Endothelial cell of umbilical vein (primary cell): ENCODE measurements around the gene CELA3A. TPM values are rescaled to one million over a fixed set of nuclear protein-coding genes. Genes with fewer than 3 reads are reported as not detected.

Experiments used
- BruUV-seq: library from RNA; stranded (reverse); fragments of 400-500 nt; replicated peaks from 2 replicates; lab custom pipeline; 2021; lab: Mats Ljungman, UMichigan
- CTCF ChIA-PET: fragments of 300-600, 350-600 bp; sonication (Branson Sonifier 250); formaldehyde crosslinking; loops from one replicate; lab custom pipeline; 2021; ENCODE audit warnings: antibody characterized with exemption, inconsistent platforms; lab: Charles Lee
- POLR2A ChIA-PET: fragments of 300-600, 350-600 bp; sonication (Branson Sonifier 250); formaldehyde crosslinking; loops from one replicate; lab custom pipeline; 2021; ENCODE audit warnings: antibody characterized with exemption, inconsistent platforms; lab: Charles Lee
- DNase-seq: peaks from one replicate; pipeline ENCODE4 v3.0.0-alpha.2; 2011; ENCODE audit warnings: low read depth, low spot score
- FAIRE-seq: peaks from 2 replicates; lab custom pipeline; 2011; peaks lifted over from hg19 to GRCh38; lab: Jason Lieb, UNC
- H2AFZ ChIP-seq: 2 replicates; pipeline ENCODE4 v1.6.0; 2012; ENCODE audit warnings: low read depth, low read length, control low read depth, inconsistent platforms
- H3K27ac ChIP-seq: 2 replicates; pipeline ENCODE4 v1.5.1; 2011; ENCODE audit warnings: low read depth, mild to moderate bottlenecking, control low read depth, low read length, moderate library complexity; ENCODE audit not compliant: insufficient read depth
- H3K27me3 ChIP-seq, 2 experiments: 2 replicates each; pipeline versions ENCODE4 v1.6.0 to v1.6.1; 2011; ENCODE audit warnings: low read length in 2 of 2, mixed read lengths in 1 of 2; ENCODE audit not compliant: control insufficient read depth in 2 of 2, insufficient read depth in 2 of 2
- H3K36me3 ChIP-seq, 2 experiments: 2 replicates in 1 of 2; 3 replicates in 1 of 2; pipeline ENCODE4 v1.5.1; 2011; ENCODE audit warnings: low read length in 2 of 2, mild to moderate bottlenecking in 1 of 2, moderate library complexity in 1 of 2; ENCODE audit not compliant: control insufficient read depth in 2 of 2, insufficient read depth in 2 of 2; ENCODE audit errors: extremely low read depth in 1 of 2
- H3K4me1 ChIP-seq: 3 replicates; pipeline ENCODE4 v1.5.1; 2011; ENCODE audit warnings: mild to moderate bottlenecking, low read length; ENCODE audit not compliant: control insufficient read depth, insufficient read depth; ENCODE audit errors: extremely low read depth
- H3K4me2 ChIP-seq: 2 replicates; pipeline ENCODE4 v1.6.1; 2011; ENCODE audit warnings: low read length, control low read depth, mixed read lengths; ENCODE audit not compliant: insufficient read depth
- H3K4me3 ChIP-seq, 3 experiments: fragments of 200-600 bp in 1 of 3; sonication (generic), shearing (Covaris generic) in 1 of 3; replicated peaks in 1 of 3; 2 replicates each; pipeline ENCODE4 v1.5.1; 2011 to 2016; ENCODE audit warnings: control low read depth in 3 of 3, low read length in 3 of 3, mild to moderate bottlenecking in 2 of 3, inconsistent platforms in 1 of 3, low read depth in 1 of 3, moderate library complexity in 1 of 3; ENCODE audit not compliant: insufficient read depth in 1 of 3
- H3K79me2 ChIP-seq: 2 replicates; pipeline ENCODE4 v1.6.0; 2012; ENCODE audit warnings: low read length, inconsistent platforms; ENCODE audit not compliant: control insufficient read depth, insufficient read depth
- H3K9ac ChIP-seq: replicated peaks from 2 replicates; pipeline ENCODE3; 2011; ENCODE audit warnings: low read length, control low read depth; ENCODE audit not compliant: insufficient read depth; ENCODE audit errors: extremely low read depth
- H3K9me1 ChIP-seq: replicated peaks from 3 replicates; pipeline ENCODE4 v1.6.0; 2011; ENCODE audit warnings: mild to moderate bottlenecking, low read length; ENCODE audit not compliant: control insufficient read depth, insufficient read depth; ENCODE audit errors: extremely low read depth
- H3K9me3 ChIP-seq: replicated peaks from 2 replicates; pipeline ENCODE4 v1.5.1; 2012; ENCODE audit warnings: low read length, inconsistent platforms; ENCODE audit not compliant: control insufficient read depth, insufficient read depth
- H4K20me1 ChIP-seq: replicated peaks from 2 replicates; pipeline ENCODE3; 2011; ENCODE audit warnings: mild to moderate bottlenecking, low read length; ENCODE audit not compliant: control insufficient read depth, insufficient read depth; ENCODE audit errors: extremely low read depth
- EZH2 ChIP-seq: IDR thresholded peaks from 2 replicates; pipeline ENCODE4 v1.6.1; 2012; ENCODE audit warnings: borderline replicate concordance, low read depth, mild to moderate bottlenecking, moderate library complexity, low read length, inconsistent platforms; ENCODE audit not compliant: severe bottlenecking
- FOS ChIP-seq: IDR thresholded peaks from 2 replicates; pipeline ENCODE4 v1.6.1; 2011; ENCODE audit warnings: mild to moderate bottlenecking, low read length, moderate library complexity, borderline replicate concordance; ENCODE audit not compliant: insufficient read depth
- GATA2 ChIP-seq: IDR thresholded peaks from 2 replicates; pipeline ENCODE4 v1.7.0; 2011; ENCODE audit warnings: low read depth, mild to moderate bottlenecking, moderate library complexity, mixed read lengths, low read length; ENCODE audit not compliant: insufficient read length, insufficient read depth
- JUN ChIP-seq: IDR thresholded peaks from 2 replicates; pipeline ENCODE4 v1.6.1; 2011; ENCODE audit warnings: borderline replicate concordance, low read depth; ENCODE audit not compliant: insufficient read length, insufficient read depth
- MYC ChIP-seq: IDR thresholded peaks from one replicate; pipeline ENCODE4 v1.6.1; 2011; ENCODE audit warnings: mild to moderate bottlenecking, low read depth, low read length
- POLR2A ChIP-seq: IDR thresholded peaks from 2 replicates; pipeline ENCODE4 v1.6.1; 2012; ENCODE audit warnings: low read depth, mild to moderate bottlenecking, control low read depth, low read length
- POLR2AphosphoS5 ChIP-seq: IDR thresholded peaks from 2 replicates; pipeline ENCODE4 v1.6.1; 2012; ENCODE audit warnings: low read depth, mild to moderate bottlenecking, control low read depth, low read length, moderate library complexity; ENCODE audit not compliant: insufficient read depth
- dilution Hi-C: fragments of 300-500 bp; cut with MboI; formaldehyde crosslinking; loops from one replicate; pipeline ENCODE4 v1.15.0; 2019; ENCODE audit warnings: low sequenced_read_pairs; ENCODE audit not compliant: extremely low pct_ligation_motif_present
- intact Hi-C: fragments of 100-400 bp; cut with micrococcal nuclease; formaldehyde crosslinking; loops from one replicate; pipeline ENCODE4 v1.10.0; 2022
- polyA plus RNA-seq, 4 experiments: library from polyadenylated mRNA; depleted of rRNA in 3 of 4; stranded (reverse) in 3 of 4; unstranded in 1 of 4; fragments of >200 nt; gene quantifications; 2 replicates each; pipeline versions ENCODE4 v1.2.1 to v1.2.3, GENCODE V29; 2011 to 2012; ENCODE audit warnings: missing spikeins in 1 of 4
- total RNA-seq: library from RNA; stranded (reverse); gene quantifications from 2 replicates; pipeline ENCODE4 v1.2.3, GENCODE V29; 2021
- TF ChIP-seq, protein P1 (sequence below), 2 donors: IDR thresholded peaks; 1 replicate in 1 of 2; 2 replicates in 1 of 2; pipeline ENCODE4 v1.5.1; 2011; ENCODE audit warnings: low read length in 2 of 2, mild to moderate bottlenecking in 2 of 2, moderate library complexity in 2 of 2, control low read depth in 1 of 2, inconsistent platforms in 1 of 2, low read depth in 1 of 2; ENCODE audit not compliant: insufficient read depth in 1 of 2; ENCODE audit errors: extremely low read depth in 1 of 2
- TF ChIP-seq, protein P2 (sequence below): IDR thresholded peaks from 2 replicates; pipeline ENCODE4 v1.6.1; 2011; ENCODE audit not compliant: insufficient read depth, insufficient read length

CELA3A gene
- total and polyA plus RNA-seq, 2 donors (not counting 3 experiments of a cell fraction or from before 2014, with no cell fraction given), result not detected

DNA sequence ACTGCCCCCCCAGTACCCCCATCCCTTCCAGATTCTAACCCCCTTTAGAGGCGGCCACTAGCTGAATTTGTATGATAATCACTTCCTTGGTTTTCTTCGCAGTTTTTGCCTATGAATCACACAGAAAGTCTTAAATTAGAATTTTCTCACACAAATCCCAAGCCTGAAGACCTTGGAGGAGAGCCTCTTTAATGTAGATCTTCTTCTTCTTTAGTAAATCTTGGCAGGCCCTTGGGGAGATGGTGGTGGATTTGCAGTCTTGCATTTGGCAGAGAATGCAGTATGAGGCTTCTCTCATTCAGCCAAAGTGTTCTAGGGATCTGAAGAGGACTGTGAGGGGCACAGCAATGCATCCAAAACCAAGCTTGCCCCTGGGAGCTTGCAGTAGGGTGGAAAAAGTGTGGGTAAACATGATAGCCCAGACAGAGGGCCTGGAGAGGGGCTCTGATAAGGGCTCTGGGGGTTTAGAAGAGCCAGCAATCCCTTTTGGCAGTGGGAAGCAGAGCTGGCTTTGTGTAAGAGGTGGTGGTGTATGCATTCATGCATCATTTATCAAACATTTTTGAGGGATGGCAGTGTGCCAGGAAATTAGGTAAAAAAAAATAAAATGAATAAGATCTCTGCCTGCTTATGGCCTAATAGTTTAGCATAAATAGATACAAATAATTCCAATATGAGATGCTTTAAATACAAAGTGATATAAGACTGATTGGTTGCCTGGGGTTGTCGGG, 43.4 kb downstream of the CELA3A start:
- Histone ChIP-seq H3K4me3 (no peak overlapping the region), H3K4me2 (no peak overlapping the region), H3K27me3 (no peaks in the 10 kb centered on the region), H4K20me1 (no peaks in the 10 kb centered on the region), H2AFZ (no peak overlapping the region), H3K4me1 (peaks cover 6% of the 10 kb centered on the region), H3K36me3 (no peaks in the 10 kb centered on the region), H3K9me3 (no peaks in the 10 kb centered on the region), H3K79me2 (no peaks in the 10 kb centered on the region), H3K9me1 (no peaks in the 10 kb centered on the region), H3K9ac (no peak overlapping the region), H3K27ac (no peak overlapping the region)
- ChIA-PET CTCF (interaction anchor here (0.7 kb wide), 1 partner anchor 21 kb away, joined by 3 read pairs; no protein-coding TSS in a partner anchor), POLR2A (no interaction called here)
- intact Hi-C loops (no loop called here), dilution Hi-C loops (no loop called here)
- BruUV-seq, result no TSS peak
- DNase-seq, result no peak
- no peak for FAIRE-seq
- TF ChIP-seq JUN (no peak), EZH2 (no peak), MYC (no peak), GATA2 (no peak), POLR2AphosphoS5 (no peak), FOS (no peak), POLR2A (no peak)
- TF ChIP-seq, protein P1, sequence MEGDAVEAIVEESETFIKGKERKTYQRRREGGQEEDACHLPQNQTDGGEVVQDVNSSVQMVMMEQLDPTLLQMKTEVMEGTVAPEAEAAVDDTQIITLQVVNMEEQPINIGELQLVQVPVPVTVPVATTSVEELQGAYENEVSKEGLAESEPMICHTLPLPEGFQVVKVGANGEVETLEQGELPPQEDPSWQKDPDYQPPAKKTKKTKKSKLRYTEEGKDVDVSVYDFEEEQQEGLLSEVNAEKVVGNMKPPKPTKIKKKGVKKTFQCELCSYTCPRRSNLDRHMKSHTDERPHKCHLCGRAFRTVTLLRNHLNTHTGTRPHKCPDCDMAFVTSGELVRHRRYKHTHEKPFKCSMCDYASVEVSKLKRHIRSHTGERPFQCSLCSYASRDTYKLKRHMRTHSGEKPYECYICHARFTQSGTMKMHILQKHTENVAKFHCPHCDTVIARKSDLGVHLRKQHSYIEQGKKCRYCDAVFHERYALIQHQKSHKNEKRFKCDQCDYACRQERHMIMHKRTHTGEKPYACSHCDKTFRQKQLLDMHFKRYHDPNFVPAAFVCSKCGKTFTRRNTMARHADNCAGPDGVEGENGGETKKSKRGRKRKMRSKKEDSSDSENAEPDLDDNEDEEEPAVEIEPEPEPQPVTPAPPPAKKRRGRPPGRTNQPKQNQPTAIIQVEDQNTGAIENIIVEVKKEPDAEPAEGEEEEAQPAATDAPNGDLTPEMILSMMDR (IDR thresholded peaks at IDR 0.05; ENCODE audit: extremely low read depth in 1 of 2, insufficient read depth in 1 of 2, low read depth in 1 of 2, low read length in 2 of 2), result no peak
- TF ChIP-seq, protein P2, sequence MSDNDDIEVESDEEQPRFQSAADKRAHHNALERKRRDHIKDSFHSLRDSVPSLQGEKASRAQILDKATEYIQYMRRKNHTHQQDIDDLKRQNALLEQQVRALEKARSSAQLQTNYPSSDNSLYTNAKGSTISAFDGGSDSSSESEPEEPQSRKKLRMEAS, result no peak
